ENCODE measurements around the gene CCR7. TPM values are rescaled to one million over a fixed set of nuclear protein-coding genes. Genes with fewer than 3 reads are reported as not detected.

The CCR7 gene
- total RNA-seq, 4 donors from 2014 or later, result 0.33 TPM; not detected in 3

- intact Hi-C loops (cut with DNase I), result loop anchor here (5.0 kb wide), 3 partner anchors 43 to 173 kb away; no protein-coding TSS in a partner anchor
- peaks cover 0 to 10% (median 4%) of the 10 kb centered on the region in 4 donors for H3K9me3 ChIP-seq
- H3K27ac ChIP-seq (replicated peaks in 1 of 4), result no peak overlapping the region
- WGBS, result 100% methylated on average over 2 of the region's 2 CpGs
- no peaks in the 10 kb centered on the region for H3K27me3 ChIP-seq
- H3K4me3 ChIP-seq, result no peak overlapping the region
- DNase-seq (ENCODE audit: extremely low spot score), result no peak
- H3K4me1 ChIP-seq, result peaks cover 14 to 29% (median 27%) of the 10 kb centered on the region in 4 donors
- TF ChIP-seq CTCF (IDR thresholded peaks at IDR 0.05) (no peak), POLR2A (IDR thresholded peaks at IDR 0.05; ENCODE audit: low read depth) (no peak), EP300 (IDR thresholded peaks at IDR 0.05) (no peak), POLR2AphosphoS5 (IDR thresholded peaks at IDR 0.05) (no peak)
- H3K36me3 ChIP-seq, result no peaks in the 10 kb centered on the region
Measured at GRCh38 chr17:40529991-40530390, 35.3 kb downstream of the CCR7 start.

GRCh38 chr17:40528692-40529417 is 36.4 kb downstream of the CCR7 start:
- Histone ChIP-seq H3K36me3 (no peaks in the 10 kb centered on the region), H3K9me3 (peaks cover 0 to 10% (median 4%) of the 10 kb centered on the region in 4 donors), H3K4me3 (no peak overlapping the region), H3K4me1 (peaks cover 11 to 21% (median 17%) of the 10 kb centered on the region in 4 donors), H3K27ac (replicated peaks in 1 of 4) (no peak overlapping the region), H3K27me3 (no peaks in the 10 kb centered on the region)
- 90% methylated on average over 10 of the region's 10 CpGs for WGBS
- DNase-seq (ENCODE audit: extremely low spot score), result no peak
- intact Hi-C loops (cut with DNase I), result loop anchor here (5.0 kb wide), 1 partner anchor 42 kb away; no protein-coding TSS in a partner anchor
- TF ChIP-seq EP300 (IDR thresholded peaks at IDR 0.05) (no peak), POLR2AphosphoS5 (IDR thresholded peaks at IDR 0.05) (no peak), CTCF (IDR thresholded peaks at IDR 0.05) (no peak), POLR2A (IDR thresholded peaks at IDR 0.05; ENCODE audit: low read depth) (no peak)

- no peaks in the 10 kb centered on the region for H3K36me3 ChIP-seq
- no peaks in the 10 kb centered on the region for H3K27me3 ChIP-seq
- TF ChIP-seq POLR2AphosphoS5 (IDR thresholded peaks at IDR 0.05) (peak; percentile 47 to 59), EP300 (IDR thresholded peaks at IDR 0.05) (no peak), POLR2A (IDR thresholded peaks at IDR 0.05; ENCODE audit: low read depth) (no peak), CTCF (IDR thresholded peaks at IDR 0.05) (no peak)
- peak overlapping the region in 1 of 4 donors; percentile 9 for H3K27ac ChIP-seq (replicated peaks in 1 of 4)
- intact Hi-C loops (cut with DNase I), result loop anchor here (5.0 kb wide), 1 partner anchor 39 kb away; no protein-coding TSS in a partner anchor
- H3K4me1 ChIP-seq, result peaks cover 0 to 3% (median 0%) of the 10 kb centered on the region in 4 donors
- 55% methylated on average over 5 of the region's 5 CpGs for WGBS
- H3K9me3 ChIP-seq, result peaks cover 0 to 10% (median 4%) of the 10 kb centered on the region in 4 donors
- H3K4me3 ChIP-seq, result no peak overlapping the region
- no peak for DNase-seq (ENCODE audit: extremely low spot score)
Measured at GRCh38 chr17:40526668-40527067, 38.6 kb downstream of the CCR7 start.

- no peaks in the 10 kb centered on the region for H3K27me3 ChIP-seq
- H3K36me3 ChIP-seq, result no peaks in the 10 kb centered on the region
- TF ChIP-seq POLR2AphosphoS5 (IDR thresholded peaks at IDR 0.05), result no peak
- no peak for TF ChIP-seq POLR2A (IDR thresholded peaks at IDR 0.05; ENCODE audit: low read depth)
- TF ChIP-seq CTCF (IDR thresholded peaks at IDR 0.05), result no peak
- no peak for TF ChIP-seq EP300 (IDR thresholded peaks at IDR 0.05)
- peaks cover 0 to 7% (median 0%) of the 10 kb centered on the region in 4 donors for H3K4me1 ChIP-seq
- WGBS, result 95% methylated on average over 1 of the region's 1 CpG
- H3K4me3 ChIP-seq, result no peak overlapping the region
- intact Hi-C loops (cut with DNase I), result loop anchor here (5.0 kb wide), 1 partner anchor 38 kb away; no protein-coding TSS in a partner anchor
- DNase-seq (ENCODE audit: extremely low spot score), result no peak
- H3K27ac ChIP-seq (replicated peaks in 1 of 4), result peak overlapping the region in 1 of 4 donors; percentile 22
- H3K9me3 ChIP-seq, result peaks cover 0 to 10% (median 4%) of the 10 kb centered on the region in 4 donors
Measured at GRCh38 chr17:40525294-40525693, 40.0 kb downstream of the CCR7 start.

Measured in esophagus muscularis mucosa (tissue), 4 donors.